RWPE1 (cell line): ENCODE measurements around the gene TMEM176A.

Experiments
- CTCF ChIA-PET: fragments of 350-600 bp; sonication (Branson Sonifier 250); formaldehyde crosslinking; extraction: SDS; loops from one replicate; lab custom pipeline; 2021; lab: Yijun Ruan, JAX
- POLR2A ChIA-PET: fragments of 400-600 bp; formaldehyde crosslinking; extraction: SDS; loops from one replicate; lab custom pipeline; 2020; ENCODE audit warnings: antibody characterized with exemption; ENCODE audit not compliant: low non-redundant PET; lab: Yijun Ruan, JAX
- DNase-seq: peaks from one replicate; pipeline ENCODE4 v3.0.0; 2012; ENCODE audit warnings: low spot score
- H3K27ac ChIP-seq: fragments of 450-650 bp; 2 replicates; pipeline ENCODE4 v1.5.1; 2017
- CTCF ChIP-seq: fragments of 450-650 bp; conservative IDR thresholded peaks from 2 replicates; pipeline ENCODE4 v1.5.1; 2017; ENCODE audit warnings: low read depth, mild to moderate bottlenecking

TMEM176A gene

GRCh38 chr7:150793569-150794238 lies 6.9 kb upstream of the TMEM176A start:
- TF ChIP-seq CTCF: no peak
- no peak overlapping the region for H3K27ac ChIP-seq
- POLR2A ChIA-PET: no interaction called here
- CTCF ChIA-PET: interaction anchor here (1.6 kb wide), 1 partner anchor 15 kb away, joined by 4 read pairs; no protein-coding TSS in a partner anchor
- no peak for DNase-seq

GRCh38 chr7:150797661-150798060 lies 2.9 kb upstream of the TMEM176A start:
- CTCF ChIA-PET: interaction anchor here (0.6 kb wide), 1 partner anchor 14 kb away, joined by 5 read pairs; no protein-coding TSS in a partner anchor
- no peak for TF ChIP-seq CTCF
- no peak overlapping the region for H3K27ac ChIP-seq
- POLR2A ChIA-PET: no interaction called here
- no peak for DNase-seq

- ChIA-PET CTCF (no interaction called here), POLR2A (no interaction called here)
- no peak for DNase-seq
- TF ChIP-seq CTCF: no peak
- H3K27ac ChIP-seq: no peak overlapping the region
Measured at GRCh38 chr7:150799156-150799555, 1.4 kb upstream of the TMEM176A start.

- TF ChIP-seq CTCF: no peak
- no peak for DNase-seq
- ChIA-PET CTCF (no interaction called here), POLR2A (no interaction called here)
- no peak within 1 kb of the TSS for H3K27ac ChIP-seq
Measured at GRCh38 chr7:150799741-150800580, 608 bp upstream of the TMEM176A start, which contains the start of gene TMEM176B. Gene TMEM176B, minus strand, starts transcription at chr7:150800364. Its CDS starts 3,795 bp downstream, at chr7:150796569.

GRCh38 chr7:150801242-150801945 lies 825 bp downstream of the TMEM176A start:
- CTCF ChIA-PET: interaction anchor here (0.5 kb wide), 1 partner anchor 81 kb away, joined by 9 read pairs; no protein-coding TSS in a partner anchor

More at GRCh38 chr7:150801242-150801945, 825 bp downstream of the TMEM176A start:
- H3K27ac ChIP-seq: no peak overlapping the region
- TF ChIP-seq CTCF: no peak
- no peak for DNase-seq
- POLR2A ChIA-PET: no interaction called here
